Urinary bladder (tissue), 4 donors: Measurements from ENCODE around the gene SMO. TPM values are rescaled to one million over a fixed set of nuclear protein-coding genes. Genes with fewer than 3 reads are reported as not detected.

Experiments
- DNase-seq: peaks from one replicate; pipeline ENCODE4 v3.0.0-alpha.2; 2015; ENCODE audit errors: extremely low spot score
- H3K27ac ChIP-seq: one replicate; pipeline ENCODE4 v1.5.1; 2013; ENCODE audit warnings: low read depth, mild to moderate bottlenecking, moderate library complexity
- H3K36me3 ChIP-seq: one replicate; pipeline ENCODE4 v1.6.1; 2013; ENCODE audit warnings: mild to moderate bottlenecking, moderate library complexity; ENCODE audit not compliant: insufficient read depth
- H3K4me1 ChIP-seq: one replicate; pipeline ENCODE4 v1.6.1; 2013; ENCODE audit warnings: mild to moderate bottlenecking, moderate library complexity; ENCODE audit not compliant: insufficient read depth
- H3K4me3 ChIP-seq: one replicate; pipeline ENCODE4 v1.5.1; 2013; ENCODE audit warnings: low read depth, low read length
- WGBS: extraction: QIAGEN DNeasy Blood & Tissue Kit; methylation state at CpG from one replicate; pipeline ENCODE4 v1.1.7; 2013; 5-methylcytosine and 5-hydroxymethylcytosine counted together
- polyA plus RNA-seq: library from polyadenylated mRNA; stranded (reverse); fragments of 200-250 nt; gene quantifications from one replicate; pipeline ENCODE4 v1.2.3, GENCODE V29; 2013
- total RNA-seq: library from RNA; depleted of rRNA; stranded (reverse); fragments of >200 nt; gene quantifications from one replicate; pipeline ENCODE4 v1.2.3, GENCODE V29; 2014
- donor health status: healthy with polysubstance abuse.
- donor health status: healthy.

SMO gene
- total and polyA plus RNA-seq, 2 donors, result 16.7 to 35.2 TPM

- Histone ChIP-seq H3K4me1 (no peaks in the 10 kb centered on the region), H3K36me3 (no peaks in the 10 kb centered on the region), H3K4me3 (peak within 1 kb of the TSS; percentile 91), H3K27ac (peak within 1 kb of the TSS; percentile 88)
- peak; percentile 96 for DNase-seq
- under 1% methylated on average over 63 of the region's 63 CpGs for WGBS
These were observed 36.1 kb downstream of the SMO start, which contains the start of gene AHCYL2 for GRCh38 chr7:129224251-129225205. Gene AHCYL2 (plus strand): TSS chr7:129225030.

- H3K36me3 ChIP-seq, result no peaks in the 10 kb centered on the region
- DNase-seq, result peak; percentile 21
- H3K4me3 ChIP-seq, result peak overlapping the region; percentile 91
- no peaks in the 10 kb centered on the region for H3K4me1 ChIP-seq
- WGBS, result under 1% methylated on average over 60 of the region's 60 CpGs
- H3K27ac ChIP-seq, result peak overlapping the region; percentile 57
These were observed 36.9 kb downstream of the SMO start for GRCh38 chr7:129225206-129225930.

- DNase-seq, result no peak
- Histone ChIP-seq H3K27ac (no peak overlapping the region), H3K4me1 (no peaks in the 10 kb centered on the region), H3K4me3 (peak overlapping the region; percentile 91), H3K36me3 (no peaks in the 10 kb centered on the region)
- 34% methylated on average over 11 of the region's 11 CpGs for WGBS
These were observed 37.6 kb downstream of the SMO start for GRCh38 chr7:129225931-129226572.

- 90% methylated on average over 4 of the region's 4 CpGs for WGBS
- DNase-seq, result no peak
- Histone ChIP-seq H3K4me3 (no peak overlapping the region), H3K27ac (no peak overlapping the region), H3K36me3 (no peaks in the 10 kb centered on the region), H3K4me1 (no peaks in the 10 kb centered on the region)
These were observed 39.5 kb downstream of the SMO start for GRCh38 chr7:129227646-129228578.

- H3K4me1 ChIP-seq, result no peaks in the 10 kb centered on the region
- no peak overlapping the region for H3K4me3 ChIP-seq
- WGBS, result 91% methylated on average over 2 of the region's 2 CpGs
These were observed 40.2 kb downstream of the SMO start for GRCh38 chr7:129228633-129229032.

GRCh38 chr7:129231666-129232065 lies 43.2 kb downstream of the SMO start:
- no peak overlapping the region for H3K4me3 ChIP-seq
- H3K4me1 ChIP-seq, result no peaks in the 10 kb centered on the region
- H3K36me3 ChIP-seq, result no peaks in the 10 kb centered on the region
- DNase-seq, result no peak
- H3K27ac ChIP-seq, result no peak overlapping the region
- 86% methylated on average over 5 of the region's 5 CpGs for WGBS

More at GRCh38 chr7:129228633-129229032, 40.2 kb downstream of the SMO start:
- H3K27ac ChIP-seq, result no peak overlapping the region
- no peak for DNase-seq
- no peaks in the 10 kb centered on the region for H3K36me3 ChIP-seq

- no peaks in the 10 kb centered on the region for H3K36me3 ChIP-seq
- WGBS, result 94% methylated on average over 8 of the region's 8 CpGs
- H3K4me1 ChIP-seq, result peaks cover 2% of the 10 kb centered on the region
- no peak overlapping the region for H3K4me3 ChIP-seq
- H3K27ac ChIP-seq, result no peak overlapping the region
- no peak for DNase-seq
These were observed 50.1 kb downstream of the SMO start for GRCh38 chr7:129238546-129238945.

- Histone ChIP-seq H3K4me3 (no peak overlapping the region), H3K36me3 (no peaks in the 10 kb centered on the region), H3K27ac (no peak overlapping the region), H3K4me1 (peaks cover 2% of the 10 kb centered on the region)
- 91% methylated on average over 10 of the region's 10 CpGs for WGBS
- no peak for DNase-seq
These were observed 51.8 kb downstream of the SMO start for GRCh38 chr7:129240119-129240820.

- Histone ChIP-seq H3K36me3 (peaks cover 2% of the 10 kb centered on the region), H3K4me1 (no peaks in the 10 kb centered on the region)
- whole genome bisulfite sequencing, result 98% methylated on average over 1 of the region's 1 CpG
These were observed 55.8 kb downstream of the SMO start for GRCh38 chr7:129244220-129244619.

GRCh38 chr7:129245533-129245932 lies 57.1 kb downstream of the SMO start:
- H3K36me3 ChIP-seq, result peaks cover 2% of the 10 kb centered on the region
- no peak overlapping the region for H3K4me3 ChIP-seq
- WGBS, result 79% methylated on average over 3 of the region's 3 CpGs
- no peak for DNase-seq
- no peaks in the 10 kb centered on the region for H3K4me1 ChIP-seq
- H3K27ac ChIP-seq, result no peak overlapping the region

More at GRCh38 chr7:129244220-129244619, 55.8 kb downstream of the SMO start:
- DNase-seq, result no peak
- H3K27ac ChIP-seq, result no peak overlapping the region
- no peak overlapping the region for H3K4me3 ChIP-seq

GRCh38 chr7:129247087-129247486 lies 58.7 kb downstream of the SMO start:
- peaks cover 2% of the 10 kb centered on the region for H3K36me3 ChIP-seq
- no peak overlapping the region for H3K4me3 ChIP-seq
- no peak for DNase-seq
- H3K4me1 ChIP-seq, result no peaks in the 10 kb centered on the region
- 85% methylated on average over 2 of the region's 2 CpGs for WGBS
- H3K27ac ChIP-seq, result no peak overlapping the region

- DNase-seq, result no peak
- Histone ChIP-seq H3K4me1 (no peaks in the 10 kb centered on the region), H3K4me3 (no peak overlapping the region), H3K27ac (no peak overlapping the region), H3K36me3 (peaks cover 2% of the 10 kb centered on the region)
- WGBS, result 27% methylated on average over 2 of the region's 2 CpGs
These were observed 63.7 kb downstream of the SMO start for GRCh38 chr7:129252128-129252527.
